OCI-LY7 (cell line): ENCODE data around the gene CSNK1D. TPM values are rescaled to one million over a fixed set of nuclear protein-coding genes. Genes with fewer than 3 reads are reported as not detected.

Experiments
- BruUV-seq: library from RNA; stranded (reverse); fragments of 400-500 nt; replicated peaks from 2 replicates; lab custom pipeline; 2021; lab: Mats Ljungman, UMichigan
- CTCF ChIA-PET: fragments of 300-600 bp; sonication (Branson Sonifier 250); formaldehyde crosslinking; loops from one replicate; lab custom pipeline; 2022; ENCODE audit warnings: antibody characterized with exemption; ENCODE audit not compliant: unreplicated experiment; lab: Charles Lee
- POLR2A ChIA-PET: fragments of 300-600 bp; sonication (Branson Sonifier 250); formaldehyde crosslinking; loops from one replicate; lab custom pipeline; 2022; ENCODE audit warnings: antibody characterized with exemption; lab: Charles Lee
- DNase-seq: peaks from one replicate; pipeline ENCODE4 v3.0.0-alpha.2; 2015; ENCODE audit warnings: low spot score
- H2AFZ ChIP-seq: fragments of 200-600 bp; sonication (generic), shearing (Covaris generic); 2 replicates; pipeline ENCODE4 v1.6.1; 2014; ENCODE audit warnings: mild to moderate bottlenecking, antibody characterized with exemption, low read length, moderate library complexity
- H3K27ac ChIP-seq: fragments of 200-600 bp; sonication (generic); 2 replicates; pipeline ENCODE4 v1.5.1; 2014; ENCODE audit warnings: mixed run types, low read depth, mild to moderate bottlenecking, moderate library complexity, low read length, inconsistent platforms; ENCODE audit not compliant: poor library complexity, severe bottlenecking
- H3K36me3 ChIP-seq: fragments of 200-600 bp; sonication (generic); 2 replicates; pipeline ENCODE4 v1.6.1; 2014; ENCODE audit warnings: mild to moderate bottlenecking, antibody characterized with exemption, low read length, moderate library complexity, mixed read lengths; ENCODE audit not compliant: insufficient read depth
- H3K4me1 ChIP-seq: fragments of 200-600 bp; sonication (generic); 2 replicates; pipeline ENCODE4 v1.5.1; 2014; ENCODE audit warnings: mild to moderate bottlenecking, low read length; ENCODE audit not compliant: insufficient read depth, poor library complexity, severe bottlenecking
- H3K4me2 ChIP-seq: fragments of 200-600 bp; sonication (generic); 2 replicates; pipeline ENCODE4 v1.6.1; 2014; ENCODE audit warnings: mild to moderate bottlenecking, low read length
- H3K4me3 ChIP-seq: fragments of 200-600 bp; sonication (generic); 2 replicates; pipeline ENCODE4 v1.5.1; 2014; ENCODE audit warnings: mild to moderate bottlenecking, low read depth, low read length; ENCODE audit not compliant: poor library complexity, severe bottlenecking
- H3K79me2 ChIP-seq: fragments of 200-600 bp; sonication (generic); 2 replicates; pipeline ENCODE4 v1.6.1; 2016; ENCODE audit warnings: low read depth, mild to moderate bottlenecking, low read length, moderate library complexity, mixed read lengths; ENCODE audit not compliant: insufficient read depth
- H3K9me2 ChIP-seq: fragments of 200-600 bp; sonication (generic); 2 replicates; pipeline ENCODE4 v1.6.1; 2016; ENCODE audit warnings: mild to moderate bottlenecking, low read length, mixed read lengths; ENCODE audit not compliant: insufficient read depth
- H3K9me3 ChIP-seq: fragments of 200-600 bp; sonication (generic); 2 replicates; pipeline ENCODE4 v1.6.1; 2014; ENCODE audit warnings: mild to moderate bottlenecking, mixed run types, low read length, mixed read lengths
- H4K20me1 ChIP-seq: fragments of 200-600 bp; sonication (generic); 2 replicates; pipeline ENCODE4 v1.6.1; 2014; ENCODE audit warnings: mild to moderate bottlenecking, antibody characterized with exemption, low read length, moderate library complexity, mixed read lengths; ENCODE audit not compliant: insufficient read depth
- EZH2phosphoT487 ChIP-seq: fragments of 200-600 bp; sonication (generic); IDR thresholded peaks from 2 replicates; pipeline ENCODE4 v1.6.1; 2018; ENCODE audit warnings: low read depth, borderline replicate concordance, mild to moderate bottlenecking, mixed run types, antibody characterized with exemption, low read length, moderate library complexity, mixed read lengths
- intact Hi-C: fragments of 100-400 bp; cut with micrococcal nuclease; formaldehyde crosslinking; loops from one replicate; pipeline ENCODE4 v1.10.0; 2022; ENCODE audit not compliant: unreplicated experiment
- total RNA-seq, 2 experiments: library from RNA; depleted of rRNA in 1 of 2; stranded (reverse); fragments of >200 nt in 1 of 2; shearing (Covaris generic) in 1 of 2; gene quantifications; 2 replicates each; pipeline ENCODE4 v1.2.3, GENCODE V29; 2014 to 2022
- TF ChIP-seq, protein P1 (sequence below): fragments of 200-600 bp; sonication (generic); conservative IDR thresholded peaks from 2 replicates; pipeline ENCODE4 v1.5.1; 2014; ENCODE audit warnings: mild to moderate bottlenecking, antibody characterized with exemption, low read length, moderate library complexity, mixed read lengths

CSNK1D gene
- total RNA-seq, 2 experiments from 2014 or later: 53.0 to 181 TPM

DNA sequence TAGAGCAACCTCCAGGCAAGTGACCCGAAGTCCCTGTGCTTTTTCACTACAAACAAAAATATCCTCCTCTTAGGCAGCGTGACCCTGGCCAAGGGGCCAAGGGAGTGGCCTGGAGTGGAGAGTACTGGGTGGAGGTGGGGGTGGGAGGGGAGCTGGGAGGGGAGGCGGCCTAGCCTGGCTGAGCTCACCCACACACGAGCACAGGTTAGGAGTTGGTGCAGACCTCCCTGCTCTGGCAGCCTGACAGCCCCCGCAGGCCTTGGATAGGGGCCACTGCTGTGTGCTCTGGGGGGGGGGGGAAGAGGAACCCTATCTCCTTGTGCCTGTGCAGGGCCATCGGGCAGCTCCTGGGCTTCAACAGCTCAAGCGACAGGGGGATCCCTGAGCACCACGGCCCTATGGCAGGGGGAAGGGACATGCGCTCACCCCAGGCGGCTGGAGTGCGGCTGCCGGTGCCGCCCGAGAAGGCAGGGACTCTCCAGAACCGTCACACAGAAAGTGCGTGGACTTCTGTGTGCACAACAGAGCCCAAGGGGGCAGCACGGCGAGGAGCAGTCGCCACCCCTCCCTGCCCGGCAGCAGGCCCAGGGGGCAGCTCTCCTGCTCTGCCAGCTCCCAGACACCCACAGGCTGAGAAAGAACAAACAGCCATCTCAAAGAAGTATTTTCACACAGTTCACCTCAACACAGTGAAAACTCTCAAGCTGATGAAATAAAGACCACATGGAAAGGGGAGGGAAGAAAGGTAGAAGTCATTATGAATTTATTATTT is 31.4 kb downstream of the CSNK1D start:
- no peak for DNase-seq
- BruUV-seq: no TSS peak
- Histone ChIP-seq H3K36me3 (peaks cover 49% of the 10 kb centered on the region), H4K20me1 (no peaks in the 10 kb centered on the region), H2AFZ (no peak overlapping the region), H3K4me2 (no peak overlapping the region), H3K9me3 (no peaks in the 10 kb centered on the region), H3K4me1 (no peaks in the 10 kb centered on the region), H3K79me2 (no peaks in the 10 kb centered on the region), H3K27ac (no peak overlapping the region), H3K4me3 (no peak overlapping the region), H3K9me2 (no peaks in the 10 kb centered on the region)
- TF ChIP-seq, protein P1, sequence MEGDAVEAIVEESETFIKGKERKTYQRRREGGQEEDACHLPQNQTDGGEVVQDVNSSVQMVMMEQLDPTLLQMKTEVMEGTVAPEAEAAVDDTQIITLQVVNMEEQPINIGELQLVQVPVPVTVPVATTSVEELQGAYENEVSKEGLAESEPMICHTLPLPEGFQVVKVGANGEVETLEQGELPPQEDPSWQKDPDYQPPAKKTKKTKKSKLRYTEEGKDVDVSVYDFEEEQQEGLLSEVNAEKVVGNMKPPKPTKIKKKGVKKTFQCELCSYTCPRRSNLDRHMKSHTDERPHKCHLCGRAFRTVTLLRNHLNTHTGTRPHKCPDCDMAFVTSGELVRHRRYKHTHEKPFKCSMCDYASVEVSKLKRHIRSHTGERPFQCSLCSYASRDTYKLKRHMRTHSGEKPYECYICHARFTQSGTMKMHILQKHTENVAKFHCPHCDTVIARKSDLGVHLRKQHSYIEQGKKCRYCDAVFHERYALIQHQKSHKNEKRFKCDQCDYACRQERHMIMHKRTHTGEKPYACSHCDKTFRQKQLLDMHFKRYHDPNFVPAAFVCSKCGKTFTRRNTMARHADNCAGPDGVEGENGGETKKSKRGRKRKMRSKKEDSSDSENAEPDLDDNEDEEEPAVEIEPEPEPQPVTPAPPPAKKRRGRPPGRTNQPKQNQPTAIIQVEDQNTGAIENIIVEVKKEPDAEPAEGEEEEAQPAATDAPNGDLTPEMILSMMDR: no peak
- no peak for TF ChIP-seq EZH2phosphoT487
- intact Hi-C loops: no loop called here
- ChIA-PET POLR2A (no interaction called here), CTCF (no interaction called here)

DNA sequence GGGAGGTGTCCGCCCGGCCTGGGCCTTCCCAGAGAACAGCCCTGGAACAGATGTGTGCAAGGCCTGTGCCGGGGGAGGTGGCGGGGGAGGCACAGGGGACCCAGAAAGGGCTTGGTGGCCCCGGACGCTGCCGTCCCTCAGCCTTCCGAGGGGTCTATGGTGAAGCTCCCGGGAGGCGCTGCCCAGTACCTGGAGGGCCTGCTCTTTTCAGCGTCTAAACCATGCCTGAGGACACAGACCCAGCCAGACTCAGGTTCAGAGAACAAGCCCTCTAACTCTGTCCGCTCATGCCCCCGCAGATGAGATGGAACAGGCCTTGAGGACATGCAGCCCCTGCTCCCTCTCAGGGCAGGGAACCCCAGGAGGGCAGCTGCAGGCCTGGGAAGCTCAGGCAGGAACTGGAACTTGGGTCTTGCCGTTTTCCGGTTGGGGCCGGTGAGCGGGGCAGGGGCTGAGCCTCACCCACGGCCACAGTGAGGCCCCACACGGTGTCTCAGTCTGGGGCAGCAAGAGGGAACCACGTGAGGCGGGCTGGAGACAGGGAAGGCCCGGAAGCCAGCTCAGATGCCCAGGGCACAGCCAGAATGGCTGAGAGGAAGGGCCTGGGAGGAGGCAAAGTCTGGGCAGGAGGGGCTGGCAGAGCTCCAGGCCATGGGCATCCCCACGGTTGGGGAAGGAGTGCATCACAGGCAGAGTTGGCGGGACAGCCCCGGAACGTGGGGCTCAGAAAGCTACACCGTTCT is 32.1 kb downstream of the CSNK1D start:
- CTCF ChIA-PET: interaction anchor here (0.7 kb wide), 1 partner anchor 218 kb away, joined by 3 read pairs; the partner anchor contains the start of gene LRRC45
- Histone ChIP-seq H3K9me2 (no peaks in the 10 kb centered on the region), H3K9me3 (no peaks in the 10 kb centered on the region), H3K36me3 (peaks cover 41% of the 10 kb centered on the region), H3K4me1 (no peaks in the 10 kb centered on the region), H4K20me1 (no peaks in the 10 kb centered on the region), H3K27ac (no peak overlapping the region), H2AFZ (no peak overlapping the region), H3K79me2 (no peaks in the 10 kb centered on the region), H3K4me3 (no peak overlapping the region), H3K4me2 (no peak overlapping the region)
- no TSS peak for BruUV-seq
- TF ChIP-seq EZH2phosphoT487: no peak
- TF ChIP-seq, protein P1: no peak
- DNase-seq: no peak
- POLR2A ChIA-PET: no interaction called here
- intact Hi-C loops: no loop called here
